Anterior cingulate cortex (tissue), 58 donors: ENCODE results near the gene DAAM2.

ENCODE experiments used
- DNase-seq, 58 donors: peaks; one replicate each; lab custom pipeline; 2025; lab: John Stamatoyannopoulos, UW

DAAM2 gene

DNA sequence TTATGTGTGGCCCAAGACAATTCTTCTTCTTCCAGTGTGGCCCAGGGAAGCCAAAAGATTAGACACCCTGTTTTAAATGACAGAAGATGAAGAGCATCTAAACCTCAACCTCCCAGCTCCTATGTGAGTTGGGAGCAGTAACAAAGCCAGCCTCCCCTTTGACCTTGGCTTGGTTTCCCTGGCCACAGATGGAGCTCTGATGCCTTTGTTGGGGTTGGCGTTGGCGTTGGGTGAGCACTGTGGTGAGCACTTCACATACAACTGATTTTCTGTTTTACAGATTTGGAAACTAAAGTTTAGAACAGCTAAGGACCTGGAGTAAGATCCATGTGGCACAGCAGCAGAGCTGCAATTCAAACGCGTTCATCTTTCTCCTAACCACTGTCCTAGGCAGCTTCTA, 22.1 kb downstream of the DAAM2 start:
- peak in 1 of 58 donors; percentile 17 for DNase-seq

DNA sequence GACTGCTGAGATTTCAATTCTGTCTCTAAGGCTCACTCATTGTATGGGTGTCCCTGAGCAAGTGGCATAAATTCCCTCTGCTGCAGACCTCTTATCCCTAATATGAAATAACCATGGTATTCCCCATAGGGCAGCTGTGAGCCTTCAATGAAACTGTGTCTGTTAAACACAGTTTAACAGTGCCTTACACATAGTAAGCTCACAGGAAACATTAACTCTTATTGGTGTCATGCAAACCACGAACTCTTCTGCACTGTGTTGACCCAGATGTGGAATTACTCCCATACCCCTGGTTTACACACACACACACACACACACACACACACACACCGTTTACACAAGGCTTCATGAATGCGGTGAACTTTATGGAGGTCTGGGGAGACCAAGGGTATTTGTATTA, 23.2 kb downstream of the DAAM2 start:
- no peak for DNase-seq

DNA sequence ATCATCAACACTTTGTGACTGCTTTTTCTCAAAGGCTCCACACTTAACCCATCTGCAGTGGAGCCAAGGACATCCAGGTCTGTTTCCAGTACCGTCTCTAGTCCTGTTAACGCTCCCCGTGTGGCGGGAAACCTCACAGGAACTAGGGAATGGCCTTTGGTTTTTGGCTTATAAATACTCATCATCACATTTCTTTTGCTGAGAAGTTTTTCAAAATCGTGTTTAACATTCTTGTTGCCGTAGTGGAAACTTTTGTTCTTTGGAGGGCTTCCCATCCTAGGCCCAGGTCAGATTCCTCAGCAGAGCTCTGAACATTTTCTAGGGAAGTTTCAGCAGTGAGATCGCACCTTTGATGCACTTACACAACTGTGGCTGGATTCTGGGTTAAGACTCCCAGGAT, 24.6 kb downstream of the DAAM2 start:
- no peak for DNase-seq

DNA sequence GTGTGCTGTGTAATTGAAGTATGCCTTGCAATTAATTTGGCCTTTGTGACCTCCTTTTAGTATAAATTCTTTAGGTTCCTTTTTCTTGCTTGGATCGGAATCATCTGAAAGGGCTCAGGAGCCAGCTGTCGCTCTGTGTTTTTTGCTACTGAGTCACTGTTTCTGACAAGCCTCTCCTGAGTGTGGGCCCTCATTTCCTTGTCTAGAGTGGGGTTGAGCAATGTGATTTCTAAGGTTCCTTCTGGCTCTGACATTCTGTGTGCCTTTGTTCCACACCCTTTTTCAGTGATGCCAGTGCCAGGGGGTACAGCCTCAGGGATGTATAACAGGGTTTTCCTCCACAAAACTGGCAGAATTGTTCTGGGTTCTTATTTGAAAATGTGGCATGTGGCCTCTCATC, 26.5 kb downstream of the DAAM2 start:
- DNase-seq: no peak

DNA sequence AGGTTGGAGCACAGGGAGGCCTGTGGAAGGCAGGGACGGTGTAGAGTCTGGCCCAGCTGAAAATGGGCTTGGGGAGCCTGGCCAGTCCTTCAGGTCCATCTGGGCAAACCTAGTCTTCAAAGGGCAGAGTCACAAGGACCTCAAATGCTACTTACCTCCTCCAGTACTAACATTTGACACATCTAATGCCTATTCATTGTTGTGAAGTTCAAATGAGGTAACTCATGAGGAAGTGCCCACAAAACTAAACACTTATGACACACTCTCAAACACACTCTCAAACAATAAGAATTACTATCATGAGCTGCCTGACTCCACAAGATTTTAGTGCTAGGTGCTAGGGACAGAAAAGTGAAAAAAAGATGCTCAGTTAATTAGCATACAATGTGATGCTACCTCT, 27.1 kb downstream of the DAAM2 start:
- no peak for DNase-seq

DNA sequence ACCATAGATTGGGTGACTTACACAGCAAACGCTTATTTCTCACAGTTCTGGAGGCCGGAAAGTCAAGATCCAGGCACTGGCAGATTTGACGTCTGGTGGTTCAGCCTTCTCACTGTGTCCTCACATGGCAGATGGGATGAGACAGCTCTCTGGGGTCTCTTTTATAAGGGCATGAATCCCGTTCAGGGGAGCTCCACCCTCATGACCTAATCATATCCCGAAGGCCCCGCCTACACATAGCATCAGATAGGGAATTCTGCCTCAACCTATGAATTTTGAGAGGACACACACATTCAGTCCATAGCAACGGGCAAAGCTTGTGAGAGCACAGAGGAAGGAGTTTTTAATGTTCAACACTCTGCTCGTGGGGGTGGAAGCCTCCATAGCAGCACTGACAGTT, 27.5 kb downstream of the DAAM2 start:
- DNase-seq: no peak

DNA sequence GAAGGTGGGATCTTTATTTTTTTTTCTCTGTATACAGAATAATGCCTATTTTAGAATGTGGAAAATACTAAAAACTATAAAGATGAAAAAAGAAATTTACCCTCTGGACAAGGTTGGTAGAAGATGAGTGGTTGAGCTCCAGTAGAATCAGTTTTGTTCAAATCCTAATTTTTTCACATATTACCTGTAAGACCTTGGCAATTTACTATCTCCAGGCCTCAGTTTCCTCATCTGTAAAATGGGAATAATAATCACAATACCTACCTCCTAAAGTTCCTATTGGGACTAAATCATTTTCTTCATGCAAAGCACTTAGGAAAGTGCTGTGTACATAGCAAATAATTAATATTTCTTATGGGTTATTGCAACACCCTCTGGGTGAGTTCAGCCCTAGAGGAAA, 28.4 kb downstream of the DAAM2 start:
- DNase-seq: no peak

DNA sequence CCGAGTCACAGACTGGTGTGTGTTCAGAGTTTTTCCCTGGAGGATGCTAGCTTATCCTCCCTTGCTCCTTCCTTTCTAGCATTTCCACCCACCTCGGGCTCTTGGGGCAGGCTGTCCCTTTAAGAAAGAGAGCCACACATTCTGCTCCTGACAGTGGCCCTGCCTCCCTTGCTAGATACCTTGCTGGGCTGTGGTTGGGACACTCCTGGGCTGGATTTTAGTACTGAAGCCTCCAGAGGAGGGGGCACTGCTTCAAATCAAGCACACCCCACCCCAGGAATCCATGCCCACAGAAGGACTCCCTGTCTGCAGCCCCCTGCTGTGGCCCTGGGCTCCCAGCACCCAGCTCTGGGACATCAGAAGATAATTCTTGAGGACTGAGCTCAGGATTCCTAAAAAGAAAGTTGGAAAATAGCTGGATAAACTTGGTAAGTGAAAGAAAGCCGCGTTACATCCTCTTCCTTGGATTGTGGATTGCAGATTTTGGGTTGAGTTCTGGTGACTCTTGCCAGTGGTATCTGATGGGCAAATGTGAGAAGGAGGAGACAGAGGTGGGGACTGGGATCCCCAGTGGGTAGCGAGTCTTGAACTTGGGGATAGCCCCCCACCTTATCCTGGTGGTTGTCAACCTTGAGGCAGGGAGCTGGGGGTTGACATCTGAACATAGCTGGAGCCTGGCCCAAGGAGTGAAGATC, 29.0 kb downstream of the DAAM2 start:
- DNase-seq: no peak

DNA sequence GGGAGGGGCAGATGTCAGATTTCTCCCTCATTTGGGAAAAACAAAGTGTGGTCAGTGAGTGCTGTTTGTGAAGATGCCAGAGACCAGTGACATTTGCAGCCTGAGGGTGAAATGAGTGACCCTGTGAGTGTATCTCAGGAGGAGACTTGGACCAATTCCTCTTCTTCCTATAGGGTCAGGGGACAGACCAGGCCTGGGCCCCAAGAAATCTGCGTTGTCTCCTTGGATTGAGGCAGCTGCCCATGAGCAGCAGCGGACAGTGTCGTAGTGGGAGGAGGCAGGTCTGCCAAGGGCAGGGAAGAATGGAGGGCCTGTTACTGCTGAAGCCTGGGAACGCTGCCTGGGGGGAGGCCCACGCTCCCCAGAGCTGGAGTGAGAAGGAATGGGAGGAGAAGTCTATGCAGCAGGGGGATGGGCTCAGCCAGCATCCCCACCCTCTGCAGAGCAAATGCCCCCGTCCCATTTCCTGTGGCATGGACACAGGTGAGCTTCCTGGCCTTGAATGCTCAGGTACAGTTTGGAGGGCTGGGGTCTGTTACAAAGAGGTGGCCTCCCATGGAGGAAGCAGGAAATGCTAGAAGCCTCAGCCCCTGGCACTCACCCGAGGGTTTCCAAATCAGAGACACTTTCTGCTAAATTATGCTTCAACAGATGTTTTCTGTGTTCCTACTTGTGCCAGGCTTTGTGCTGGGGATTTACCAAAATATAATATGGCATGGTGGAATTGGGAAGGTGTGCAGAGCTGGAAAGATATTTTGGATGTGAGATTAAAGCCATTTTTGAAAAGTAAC, 29.8 kb downstream of the DAAM2 start:
- peak in 54 of 58 donors; percentile 27 to 90 (median 72) for DNase-seq

DNA sequence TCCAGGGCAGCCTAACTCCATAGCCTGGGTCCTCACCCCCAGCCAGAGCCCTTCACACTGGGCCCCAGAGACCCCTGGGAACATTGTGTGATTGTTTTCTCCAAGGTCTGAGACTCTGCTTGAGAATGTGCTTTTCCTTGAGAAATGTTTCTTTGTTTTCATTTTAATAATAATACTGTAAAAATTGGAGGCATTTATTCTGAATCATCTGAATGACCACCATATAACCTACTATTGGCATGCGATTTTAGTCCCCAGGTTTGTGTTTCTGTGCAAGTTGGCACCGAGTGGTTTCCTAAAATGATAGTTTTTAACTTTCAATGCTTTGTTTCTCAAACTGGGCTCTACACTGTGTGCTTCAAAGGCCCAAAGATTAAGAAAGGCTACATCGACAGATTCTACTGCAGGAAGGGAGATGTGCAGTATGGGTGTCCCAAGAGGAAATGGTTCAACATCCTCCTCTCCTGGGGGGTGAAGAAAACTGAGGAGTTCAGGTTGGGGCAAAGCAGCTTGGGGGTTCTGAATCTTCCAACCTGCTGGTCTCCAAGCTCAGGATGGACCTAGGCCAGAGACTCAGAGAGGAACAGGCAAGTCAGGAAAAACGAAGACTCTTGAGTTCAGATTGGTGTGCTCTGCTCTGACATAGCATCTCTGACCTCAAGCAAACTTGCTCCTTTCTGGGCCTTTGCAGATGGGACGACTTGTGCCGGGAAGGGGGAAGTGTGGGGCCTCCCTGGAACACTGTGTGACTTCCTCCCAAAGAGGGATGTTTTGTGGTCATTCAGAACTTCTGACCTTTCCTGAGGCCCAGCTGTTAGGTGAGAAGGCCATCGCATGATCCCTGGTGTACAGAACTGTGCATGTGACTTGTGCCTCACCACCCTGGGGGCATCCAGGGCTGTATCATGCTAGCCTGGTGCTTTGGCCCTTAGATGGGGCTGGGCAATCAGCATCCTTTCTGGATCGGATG, 31.0 kb downstream of the DAAM2 start:
- DNase-seq: peak in 2 of 58 donors; percentile 34 to 72

DNA sequence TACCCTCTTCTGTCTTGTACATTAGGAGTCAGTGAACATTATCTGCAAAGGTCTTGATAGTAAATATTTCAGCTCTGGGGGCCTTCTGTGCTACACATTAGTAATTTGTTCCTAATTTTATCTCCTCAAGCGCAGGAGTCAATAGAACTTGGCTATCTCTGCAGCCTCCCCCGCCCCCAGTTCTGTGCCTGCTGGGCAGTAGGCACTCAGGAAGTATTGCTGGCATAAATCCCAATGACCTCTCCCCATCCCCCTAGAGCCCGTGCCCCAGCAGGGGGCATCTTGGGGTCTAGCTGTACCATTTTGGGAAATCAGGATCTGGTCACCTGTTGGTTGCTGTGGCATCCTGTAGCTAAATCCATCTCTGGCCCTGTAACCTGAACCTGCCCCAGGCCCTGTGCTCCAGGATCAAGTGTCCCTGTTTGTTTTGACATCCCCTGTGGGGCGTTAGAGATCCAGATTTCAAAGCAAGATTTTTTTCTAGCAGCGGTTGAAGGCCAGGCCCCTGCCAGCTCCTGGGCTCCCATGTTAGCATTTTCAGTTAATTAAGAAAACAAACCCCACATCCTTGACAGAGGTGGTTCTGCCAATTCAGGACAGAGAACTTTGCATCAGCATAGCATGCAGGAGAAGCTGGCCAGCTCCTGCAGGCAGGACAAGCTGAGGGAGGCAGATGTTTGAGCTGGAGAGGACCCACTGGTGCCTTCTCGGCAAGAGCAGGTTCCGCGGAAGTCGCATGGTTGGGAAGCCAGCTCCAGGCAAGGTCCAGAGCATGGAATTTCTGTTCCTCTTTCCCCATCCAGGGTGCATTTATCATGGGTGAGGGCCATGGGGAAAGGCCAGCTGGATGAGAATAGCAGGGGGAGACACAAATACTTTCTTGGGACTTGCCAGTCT, 32.1 kb downstream of the DAAM2 start:
- DNase-seq: peak in 1 of 58 donors; percentile 11

DNA sequence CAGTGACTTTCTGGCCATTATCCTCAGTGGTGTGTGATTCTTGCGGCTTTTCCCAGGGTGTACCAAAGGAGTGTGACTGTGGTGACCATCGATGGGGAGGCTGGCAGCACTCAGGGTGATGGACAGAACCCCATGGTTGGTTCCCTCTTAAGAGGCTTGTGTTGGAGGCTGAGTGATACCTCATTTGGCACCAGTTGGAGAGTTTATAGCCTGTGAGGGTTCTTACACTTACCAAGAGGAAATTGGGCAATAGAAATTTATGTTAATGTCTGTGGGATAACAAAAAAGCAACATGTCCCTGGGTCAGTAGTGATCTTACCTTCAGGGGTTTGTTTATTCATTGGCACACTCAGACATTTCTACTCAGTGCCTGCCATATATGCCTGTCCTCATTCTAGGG, 37.2 kb downstream of the DAAM2 start:
- DNase-seq: no peak

DNA sequence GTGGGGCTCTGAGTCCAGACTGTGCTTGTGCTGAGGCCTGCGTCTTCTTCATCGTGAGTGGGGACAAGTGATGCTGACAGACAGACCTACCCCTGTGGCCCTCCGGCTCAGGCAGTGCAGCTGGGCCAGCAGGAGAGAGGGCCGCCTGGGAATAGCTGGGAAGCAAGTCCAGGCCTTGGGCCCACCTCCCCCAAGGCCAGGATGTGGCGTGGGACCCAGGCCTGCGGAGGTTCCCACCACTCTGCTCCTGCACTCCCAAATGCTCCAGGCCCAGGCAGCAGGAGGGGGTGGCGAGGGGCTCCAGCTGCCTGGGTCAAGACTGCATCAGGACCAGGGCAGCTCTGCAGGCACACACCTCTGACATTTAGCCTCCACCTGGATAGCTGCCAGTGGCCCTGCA, 38.3 kb downstream of the DAAM2 start:
- no peak for DNase-seq

DNA sequence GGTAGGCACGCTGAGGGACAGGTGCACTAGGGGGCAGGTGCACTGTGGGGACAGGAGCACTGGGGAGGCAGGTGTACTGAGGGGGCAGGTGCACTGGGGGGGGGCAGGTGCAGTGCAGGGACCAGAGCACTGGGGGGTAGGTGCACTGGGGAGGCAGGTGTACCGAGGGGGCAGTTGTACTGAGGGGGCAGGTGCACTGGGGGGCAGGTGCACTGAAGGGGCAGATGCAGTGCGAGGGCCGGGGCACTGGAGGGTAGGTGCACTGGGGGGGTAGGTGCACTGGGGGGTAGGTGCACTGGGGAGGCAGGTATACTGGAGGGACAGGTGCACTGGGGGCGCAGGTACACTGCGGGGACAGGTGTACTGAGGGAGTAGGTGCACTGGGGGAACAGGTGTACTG, 39.5 kb downstream of the DAAM2 start:
- DNase-seq: no peak

DNA sequence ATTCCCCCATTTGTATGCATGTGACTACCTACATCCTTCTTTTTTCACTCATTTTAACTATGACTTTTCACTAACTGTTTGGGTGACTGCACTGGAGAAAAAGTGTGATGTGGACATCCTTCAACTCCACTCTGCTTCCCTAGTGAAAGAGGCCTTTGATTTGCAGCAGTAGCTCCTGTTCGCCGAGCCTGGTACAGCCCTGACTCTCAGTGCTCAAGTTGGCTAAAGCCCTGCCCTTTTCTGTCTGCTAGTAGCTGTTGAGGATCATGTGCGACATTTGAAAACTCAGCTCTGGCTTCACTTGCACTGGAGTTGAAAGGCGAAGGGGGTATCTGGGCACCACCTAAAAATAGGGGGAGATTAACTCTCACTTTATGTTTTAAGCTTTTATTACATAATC, 42.1 kb downstream of the DAAM2 start:
- peak in 29 of 58 donors; percentile 10 to 84 (median 49) for DNase-seq

DNA sequence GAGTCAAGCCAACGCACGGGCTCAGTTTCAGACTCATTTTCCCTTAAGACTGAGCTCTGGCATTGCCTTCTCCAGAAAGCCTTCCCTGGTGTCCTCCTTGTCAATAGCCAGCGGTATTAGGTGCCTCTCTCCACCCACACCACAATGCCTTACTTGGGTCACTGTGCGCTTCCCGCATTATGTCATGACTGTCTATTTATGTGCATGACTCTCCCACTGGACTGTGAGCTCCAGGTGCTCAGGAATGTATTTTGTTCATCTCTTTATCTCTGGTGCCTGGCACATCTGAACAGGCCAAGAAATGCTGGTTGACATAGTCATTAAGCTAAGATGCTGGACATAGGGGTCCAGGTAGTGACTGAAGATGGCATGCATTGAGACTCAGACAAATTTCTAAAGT, 42.7 kb downstream of the DAAM2 start:
- DNase-seq: no peak

DNA sequence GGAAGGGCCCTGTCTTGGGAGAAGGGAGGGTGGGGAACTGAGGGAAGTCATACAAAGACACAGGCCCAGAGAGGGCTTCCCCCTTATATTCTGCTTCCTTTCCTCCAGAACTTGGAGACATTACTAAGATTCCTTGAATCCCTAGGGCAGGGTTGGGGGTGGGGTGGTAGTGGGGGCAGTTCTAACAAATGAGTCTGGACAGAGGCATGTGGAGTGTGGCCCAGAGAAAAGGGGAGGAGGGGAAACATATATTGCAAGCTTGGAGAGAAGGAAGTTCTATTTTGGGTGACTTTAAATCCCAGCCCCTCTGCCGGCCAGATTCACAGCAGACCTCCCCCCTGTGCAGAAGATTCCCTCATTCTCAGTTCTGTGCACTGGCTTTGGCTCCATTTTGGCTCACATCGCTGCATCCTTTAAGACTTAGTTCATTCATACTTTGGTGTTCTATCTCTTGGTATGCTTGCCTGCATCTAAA, 43.7 kb downstream of the DAAM2 start:
- DNase-seq: no peak

DNA sequence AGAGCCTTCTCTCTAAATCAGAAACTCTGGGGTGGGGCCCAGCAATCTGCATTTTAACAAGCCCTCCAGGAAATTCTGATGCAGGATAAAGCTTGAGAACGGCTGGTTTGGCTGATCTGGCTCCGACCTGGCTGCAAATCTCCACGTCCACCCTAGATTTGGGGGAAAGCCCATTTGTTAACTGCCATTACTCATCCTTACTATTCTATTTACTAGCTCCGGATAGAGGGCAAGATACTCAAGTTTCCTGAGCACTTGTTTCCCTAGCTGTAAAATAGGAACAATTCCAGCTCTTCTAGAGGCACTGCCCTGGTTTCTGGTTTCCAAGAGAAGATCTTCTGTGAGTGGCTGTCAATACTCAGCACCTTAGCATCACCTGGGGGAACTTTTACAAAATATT, 44.4 kb downstream of the DAAM2 start:
- no peak for DNase-seq

DNA sequence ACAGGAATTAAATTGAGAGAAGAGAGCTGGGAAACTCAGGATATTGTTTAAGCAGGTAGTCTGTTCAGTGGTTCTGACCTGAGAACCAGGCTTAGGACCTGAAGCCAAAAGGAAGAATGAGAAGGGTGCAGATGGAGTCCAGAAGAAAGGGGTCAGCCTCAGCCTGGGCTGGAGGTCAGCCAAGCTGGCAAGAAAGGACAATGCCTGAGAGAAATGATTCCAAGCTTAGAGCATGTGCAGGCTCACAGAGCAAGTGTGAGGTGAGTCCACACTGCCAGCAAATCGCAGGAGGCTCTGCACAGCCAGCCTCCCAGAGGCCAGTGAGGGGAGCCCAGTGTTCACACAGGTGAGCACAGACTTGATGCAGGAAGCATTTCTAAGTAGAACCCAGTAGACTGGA, 47.3 kb downstream of the DAAM2 start:
- DNase-seq: peak in 2 of 58 donors; percentile 19 to 33

DNA sequence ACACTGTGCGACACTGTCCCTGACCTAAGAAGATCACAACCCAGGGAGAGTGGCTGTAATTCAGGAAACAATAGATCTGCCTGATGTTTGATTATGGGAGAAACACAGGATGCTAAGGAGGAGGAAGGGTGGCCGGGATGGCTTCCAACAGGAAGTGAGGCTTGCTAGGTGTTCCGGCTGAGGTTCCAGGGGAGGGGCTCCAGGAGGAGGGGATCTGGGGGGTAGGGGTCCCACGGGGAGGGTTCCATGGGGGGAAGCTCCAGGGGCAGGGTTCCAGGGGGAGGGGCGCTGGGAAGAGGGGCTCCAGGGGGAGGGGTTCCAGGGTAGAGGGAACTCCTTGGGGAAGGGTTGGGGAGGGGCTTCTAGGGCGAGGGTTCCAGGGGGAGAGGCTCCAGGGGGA, 48.6 kb downstream of the DAAM2 start:
- DNase-seq: no peak
